GM19328 (cell line): ENCODE results near the gene PTAR1.

Experiments
- ATAC-seq: cut with Tn5 transposase; IDR thresholded peaks from one replicate; pipeline ENCODE4 v1.9.1; 2021; ENCODE audit warnings: mild to moderate bottlenecking, moderate library complexity; ENCODE audit not compliant: unreplicated experiment

PTAR1 gene

GRCh38 chr9:69753830-69754229, 6.0 kb downstream of the PTAR1 start:
- no peak for ATAC-seq

- no peak for ATAC-seq
Measured at GRCh38 chr9:69750085-69750484, 9.7 kb downstream of the PTAR1 start.

GRCh38 chr9:69748304-69748703, 11.5 kb downstream of the PTAR1 start:
- ATAC-seq, result no peak

GRCh38 chr9:69746859-69747560, 12.8 kb downstream of the PTAR1 start:
- no peak for ATAC-seq

GRCh38 chr9:69745716-69746437, 13.9 kb downstream of the PTAR1 start:
- no peak for ATAC-seq

- no peak for ATAC-seq
Measured at GRCh38 chr9:69744688-69745380, 15.0 kb downstream of the PTAR1 start.

- no peak for ATAC-seq
Measured at GRCh38 chr9:69743930-69744329, 15.9 kb downstream of the PTAR1 start.

GRCh38 chr9:69740872-69741505, 18.8 kb downstream of the PTAR1 start:
- ATAC-seq, result no peak

- no peak for ATAC-seq
Measured at GRCh38 chr9:69731348-69731747, 28.5 kb downstream of the PTAR1 start.

- ATAC-seq, result no peak
Measured at GRCh38 chr9:69719983-69720382, 39.8 kb downstream of the PTAR1 start.

- ATAC-seq, result no peak
Measured at GRCh38 chr9:69719367-69719766, 40.4 kb downstream of the PTAR1 start.

- no peak for ATAC-seq
Measured at GRCh38 chr9:69718218-69718617, 41.6 kb downstream of the PTAR1 start.

- no peak for ATAC-seq
Measured at GRCh38 chr9:69715825-69716224, 44.0 kb downstream of the PTAR1 start.

- ATAC-seq, result no peak
Measured at GRCh38 chr9:69715096-69715495, 44.7 kb downstream of the PTAR1 start.

- no peak for ATAC-seq
Measured at GRCh38 chr9:69697475-69697874, 62.3 kb downstream of the PTAR1 start.

- no peak for ATAC-seq
Measured at GRCh38 chr9:69696802-69697201, 63.0 kb downstream of the PTAR1 start.

GRCh38 chr9:69689991-69690538, 69.7 kb downstream of the PTAR1 start:
- ATAC-seq, result no peak

- ATAC-seq, result no peak
Measured at GRCh38 chr9:69683927-69684326, 75.9 kb downstream of the PTAR1 start.

GRCh38 chr9:69678843-69679538, 80.8 kb downstream of the PTAR1 start:
- ATAC-seq, result no peak

GRCh38 chr9:69677931-69678330, 81.9 kb downstream of the PTAR1 start:
- ATAC-seq, result no peak

GRCh38 chr9:69675563-69675962, 84.2 kb downstream of the PTAR1 start:
- ATAC-seq, result no peak
